Activated T-helper 1 cell treated with anti-CD3 and anti-CD28 coated beads, Interleukin-12 subunit alpha, Interleukin-12 subunit beta, Interleukin-2, Interleukin-4 antibody, amounts not matched to agents 30 ng/mL and 10 ng/mL and 1 ng/mL, durations not matched to agents 14 hours and 24 hours and 36 hours (primary cell): ENCODE data around the gene MLF2. TPM values are rescaled to one million over a fixed set of nuclear protein-coding genes. Genes with fewer than 3 reads are reported as not detected.

Experiments
- DNase-seq: peaks from one replicate; pipeline ENCODE4 v3.0.0; 2021; ENCODE audit warnings: low spot score
- H3K27ac Mint-ChIP-seq: one replicate; pipeline ENCODE4 v1.8.0; 2021; ENCODE audit warnings: mild to moderate bottlenecking, mixed read lengths
- H3K27me3 Mint-ChIP-seq: one replicate; pipeline ENCODE4 v1.8.0; 2022; ENCODE audit warnings: mild to moderate bottlenecking, moderate library complexity, mixed read lengths; ENCODE audit not compliant: insufficient read depth
- H3K36me3 Mint-ChIP-seq: one replicate; pipeline ENCODE4 v1.8.0; 2021; ENCODE audit warnings: low read depth, mixed read lengths
- H3K4me1 Mint-ChIP-seq: one replicate; pipeline ENCODE4 v1.8.0; 2021; ENCODE audit warnings: low read depth, mixed read lengths
- H3K4me3 Mint-ChIP-seq: one replicate; pipeline ENCODE4 v1.8.0; 2021; ENCODE audit warnings: mild to moderate bottlenecking, moderate library complexity, mixed read lengths
- H3K9me3 Mint-ChIP-seq: one replicate; pipeline ENCODE4 v1.8.0; 2021; ENCODE audit warnings: mixed read lengths
- intact Hi-C: fragments of 100-400 bp; cut with micrococcal nuclease; formaldehyde crosslinking; loops from one replicate; pipeline ENCODE4 v1.15.1; 2024
- total RNA-seq: library from RNA; stranded (reverse); gene quantifications from 2 replicates; pipeline ENCODE4 v1.2.3, GENCODE V29; 2022

MLF2 gene
- total RNA-seq, 1 donor from 2014 or later: 159 TPM

- Mint-ChIP-seq H3K4me1 (peaks cover 73% of the 10 kb centered on the region), H3K36me3 (peaks cover 18% of the 10 kb centered on the region)
- no peak for DNase-seq
Observed at GRCh38 chr12:6767353-6768319, 14.7 kb upstream of the MLF2 start.

GRCh38 chr12:6766651-6767349 lies 13.9 kb upstream of the MLF2 start:
- Mint-ChIP-seq H3K36me3 (peaks cover 16% of the 10 kb centered on the region), H3K4me1 (peaks cover 65% of the 10 kb centered on the region), H3K27me3 (peaks cover 15% of the 10 kb centered on the region), H3K9me3 (no peaks in the 10 kb centered on the region), H3K4me3 (peak overlapping the region; percentile 94), H3K27ac (peak overlapping the region; percentile 86)
- peak; percentile 69 for DNase-seq
- intact Hi-C loops: loop anchor here (2.0 kb wide), 2 partner anchors 14 to 42 kb away; partner anchors contain the start of gene COPS7A

More at GRCh38 chr12:6767353-6768319, 14.7 kb upstream of the MLF2 start:
- Mint-ChIP-seq H3K4me3 (peak overlapping the region; percentile 94), H3K27ac (peak overlapping the region; percentile 86), H3K9me3 (no peaks in the 10 kb centered on the region), H3K27me3 (peaks cover 13% of the 10 kb centered on the region)
- intact Hi-C loops: loop anchor here (2.0 kb wide), 2 partner anchors 13 to 43 kb away; partner anchors contain the start of gene COPS7A

GRCh38 chr12:6765634-6766581 lies 13.0 kb upstream of the MLF2 start, which contains the start of gene PTMS:
Gene PTMS (plus strand): TSS chr12:6766363. CDS start chr12:6766706, 343 bp downstream.
- H3K27ac Mint-ChIP-seq: peak within 1 kb of the TSS; percentile 86
- no peaks in the 10 kb centered on the region for H3K9me3 Mint-ChIP-seq
- peaks cover 13% of the 10 kb centered on the region for H3K36me3 Mint-ChIP-seq
- DNase-seq: peak; percentile 42
- H3K4me1 Mint-ChIP-seq: peaks cover 56% of the 10 kb centered on the region
- intact Hi-C loops: loop anchor here (2.0 kb wide), 2 partner anchors 15 to 41 kb away; partner anchors contain the start of gene COPS7A
- peaks cover 17% of the 10 kb centered on the region for H3K27me3 Mint-ChIP-seq
- peak within 1 kb of the TSS; percentile 94 for H3K4me3 Mint-ChIP-seq

DNA sequence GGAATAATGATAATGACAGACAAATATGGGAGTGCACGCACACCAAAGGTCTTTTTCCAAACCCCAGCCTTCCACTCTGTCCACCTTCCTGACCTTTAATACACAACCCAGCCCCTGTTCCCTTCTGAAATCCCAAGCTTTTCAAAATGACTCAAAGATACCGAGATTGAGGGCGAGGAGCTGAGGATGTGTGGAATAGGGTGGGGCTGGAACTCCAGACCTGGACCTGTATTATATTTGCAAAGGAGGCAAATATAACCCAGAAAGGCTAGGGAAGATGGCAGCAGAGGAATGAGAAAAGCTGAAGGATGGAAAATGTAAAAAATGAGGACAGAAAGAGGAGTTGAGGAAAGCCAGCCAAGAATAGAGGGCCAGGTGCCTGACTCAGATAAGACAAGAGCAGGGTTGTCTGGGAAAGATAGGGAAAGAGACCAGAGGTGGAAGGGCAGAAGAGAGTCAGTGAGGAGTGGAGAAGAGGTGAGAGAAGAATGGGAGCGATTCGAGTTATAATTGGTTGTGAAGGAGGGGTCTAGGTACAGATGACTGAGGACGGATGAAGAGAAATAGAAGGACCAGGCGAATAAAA lies 12.2 kb upstream of the MLF2 start:
- H3K27ac Mint-ChIP-seq: peak overlapping the region; percentile 55
- H3K27me3 Mint-ChIP-seq: peaks cover 17% of the 10 kb centered on the region
- H3K9me3 Mint-ChIP-seq: no peaks in the 10 kb centered on the region
- DNase-seq: no peak
- H3K36me3 Mint-ChIP-seq: peaks cover 9% of the 10 kb centered on the region
- H3K4me3 Mint-ChIP-seq: peak overlapping the region; percentile 79
- intact Hi-C loops: no loop called here
- peaks cover 50% of the 10 kb centered on the region for H3K4me1 Mint-ChIP-seq

- peaks cover 5% of the 10 kb centered on the region for H3K36me3 Mint-ChIP-seq
- peaks cover 43% of the 10 kb centered on the region for H3K4me1 Mint-ChIP-seq
- intact Hi-C loops: loop anchor here (1.0 kb wide), 4 partner anchors 8 to 87 kb away; partner anchors contain the start of genes CD4, CDCA3, LAG3 and MLF2
- H3K4me3 Mint-ChIP-seq: peak overlapping the region; percentile 79
- peak; percentile 64 for DNase-seq
- H3K27ac Mint-ChIP-seq: peak overlapping the region; percentile 57
- H3K9me3 Mint-ChIP-seq: no peaks in the 10 kb centered on the region
- H3K27me3 Mint-ChIP-seq: peaks cover 21% of the 10 kb centered on the region
Observed at GRCh38 chr12:6764011-6764828, 11.3 kb upstream of the MLF2 start.

DNA sequence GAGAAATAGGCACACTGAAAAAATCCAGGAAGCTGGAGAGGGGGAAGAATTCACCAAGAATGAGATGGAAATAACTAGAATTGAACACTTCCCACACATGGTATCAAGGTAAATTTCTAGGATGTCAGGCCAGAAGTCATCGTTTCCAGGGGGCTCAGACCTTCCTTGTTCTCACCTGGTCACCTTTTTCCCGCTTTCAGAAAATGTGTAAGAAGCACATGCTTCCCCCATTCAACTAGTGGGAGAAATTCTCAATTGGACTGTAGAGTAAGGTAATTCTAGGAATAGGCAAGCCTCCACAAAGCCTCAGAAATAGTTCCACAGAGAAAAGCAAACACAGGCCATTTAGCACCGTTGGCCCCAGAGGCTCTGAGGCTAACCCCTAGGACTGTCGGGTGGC lies 10.4 kb upstream of the MLF2 start:
- peaks cover 21% of the 10 kb centered on the region for H3K27me3 Mint-ChIP-seq
- H3K4me3 Mint-ChIP-seq: no peak overlapping the region
- intact Hi-C loops: no loop called here
- no peaks in the 10 kb centered on the region for H3K36me3 Mint-ChIP-seq
- H3K4me1 Mint-ChIP-seq: peaks cover 43% of the 10 kb centered on the region
- DNase-seq: no peak
- H3K27ac Mint-ChIP-seq: no peak overlapping the region
- no peaks in the 10 kb centered on the region for H3K9me3 Mint-ChIP-seq

DNA sequence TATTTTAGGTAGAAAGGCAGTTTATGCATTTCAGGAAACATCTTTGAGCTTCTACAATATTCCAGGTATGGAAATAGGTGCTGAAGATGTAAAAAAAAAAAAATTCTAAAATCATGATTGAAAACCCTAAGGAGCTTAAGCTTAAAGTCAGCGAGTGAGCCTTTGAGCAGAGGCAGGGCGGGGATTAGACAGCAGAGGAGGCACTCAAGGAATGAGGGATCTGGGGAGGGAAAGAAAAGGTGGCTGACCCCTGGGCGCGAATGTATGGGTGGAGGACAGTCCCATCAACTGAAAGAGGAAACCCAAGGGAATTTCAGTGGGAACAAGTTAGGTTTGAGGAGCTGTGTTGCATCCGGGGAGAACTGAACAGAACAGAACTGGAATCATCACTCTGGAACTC lies 6.8 kb upstream of the MLF2 start:
- H3K9me3 Mint-ChIP-seq: no peaks in the 10 kb centered on the region
- no peaks in the 10 kb centered on the region for H3K36me3 Mint-ChIP-seq
- H3K27ac Mint-ChIP-seq: no peak overlapping the region
- intact Hi-C loops: no loop called here
- H3K4me1 Mint-ChIP-seq: peaks cover 19% of the 10 kb centered on the region
- no peak for DNase-seq
- peaks cover 16% of the 10 kb centered on the region for H3K27me3 Mint-ChIP-seq
- H3K4me3 Mint-ChIP-seq: no peak overlapping the region

- peaks cover 20% of the 10 kb centered on the region for H3K4me1 Mint-ChIP-seq
- no peak for DNase-seq
- no peaks in the 10 kb centered on the region for H3K9me3 Mint-ChIP-seq
- peaks cover 8% of the 10 kb centered on the region for H3K27me3 Mint-ChIP-seq
- H3K27ac Mint-ChIP-seq: no peak overlapping the region
- intact Hi-C loops: no loop called here
- H3K4me3 Mint-ChIP-seq: no peak overlapping the region
- no peaks in the 10 kb centered on the region for H3K36me3 Mint-ChIP-seq
Observed at GRCh38 chr12:6758506-6759095, 5.7 kb upstream of the MLF2 start.

DNA sequence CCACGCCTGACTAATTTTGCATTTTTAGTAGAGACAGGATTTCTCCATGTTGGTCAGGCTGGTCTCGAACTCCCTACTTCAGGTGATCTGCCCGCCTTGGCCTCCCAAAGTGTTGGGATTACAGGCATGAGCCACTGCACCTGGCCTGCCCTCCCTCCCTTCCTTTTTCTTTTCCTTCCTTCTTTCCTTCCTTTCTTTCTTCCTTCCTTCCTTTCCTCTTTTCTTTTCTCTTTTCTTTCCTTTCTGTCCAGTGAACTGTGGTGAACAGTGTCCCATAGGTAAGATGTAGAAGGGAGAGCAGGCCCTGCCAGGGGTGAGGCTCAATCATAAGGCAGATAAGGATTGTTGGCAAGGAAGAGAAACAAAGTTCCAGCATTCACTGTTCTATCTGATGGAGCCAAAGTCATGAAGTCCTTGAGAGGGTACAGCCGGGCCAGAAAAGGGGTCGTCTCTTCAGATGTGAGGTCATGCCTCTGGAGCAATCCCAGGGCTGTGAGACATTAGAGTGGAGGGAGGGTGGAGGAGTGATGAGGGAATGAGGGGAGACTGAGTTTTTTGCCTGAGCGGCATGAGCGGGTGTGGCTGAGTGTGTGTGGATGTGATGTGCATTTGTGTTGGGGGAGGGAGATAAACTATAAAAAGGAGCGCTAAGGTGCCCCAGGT lies 4.2 kb upstream of the MLF2 start:
- H3K27ac Mint-ChIP-seq: peak overlapping the region; percentile 41
- H3K36me3 Mint-ChIP-seq: peaks cover 2% of the 10 kb centered on the region
- intact Hi-C loops: no loop called here
- no peaks in the 10 kb centered on the region for H3K9me3 Mint-ChIP-seq
- peaks cover 8% of the 10 kb centered on the region for H3K27me3 Mint-ChIP-seq
- DNase-seq: no peak
- H3K4me3 Mint-ChIP-seq: no peak overlapping the region
- H3K4me1 Mint-ChIP-seq: peaks cover 25% of the 10 kb centered on the region

GRCh38 chr12:6754411-6754810 lies 1.5 kb upstream of the MLF2 start:
- H3K9me3 Mint-ChIP-seq: no peaks in the 10 kb centered on the region
- H3K36me3 Mint-ChIP-seq: peaks cover 21% of the 10 kb centered on the region
- no peak overlapping the region for H3K27ac Mint-ChIP-seq
- H3K27me3 Mint-ChIP-seq: no peaks in the 10 kb centered on the region
- peaks cover 42% of the 10 kb centered on the region for H3K4me1 Mint-ChIP-seq
- intact Hi-C loops: no loop called here
- H3K4me3 Mint-ChIP-seq: peak overlapping the region; percentile 15
- DNase-seq: no peak
